DOHH2 (cell line): Measurements from ENCODE around the gene FAM156B.
"Not testable (repeated sequence)": the region's sequence is repeated elsewhere in the genome, so short reads cannot be mapped to it uniquely, and the experiment has no call there.

Source experiments
- H3F3A ChIP-seq: fragments of 200-600 bp; sonication (generic), shearing (Covaris generic); 2 replicates; pipeline ENCODE4 v1.6.0; 2016; ENCODE audit warnings: antibody characterized with exemption, mild to moderate bottlenecking; ENCODE audit not compliant: control insufficient read depth, insufficient read depth
- H3K27ac ChIP-seq: fragments of 200-600 bp; sonication (generic); 2 replicates; pipeline ENCODE4 v1.5.1; 2014; ENCODE audit warnings: low read depth, mild to moderate bottlenecking, low read length, moderate library complexity
- H3K27me3 ChIP-seq: fragments of 200-600 bp; sonication (generic); 2 replicates; pipeline ENCODE4 v1.6.1; 2014; ENCODE audit warnings: mild to moderate bottlenecking, low read length, mixed read lengths; ENCODE audit not compliant: control insufficient read depth
- H3K36me3 ChIP-seq: fragments of 200-600 bp; sonication (generic); 2 replicates; pipeline ENCODE4 v1.6.1; 2014; ENCODE audit warnings: mild to moderate bottlenecking, low read length, moderate library complexity, mixed read lengths; ENCODE audit not compliant: control insufficient read depth
- H3K4me1 ChIP-seq: fragments of 200-600 bp; sonication (generic); 2 replicates; pipeline ENCODE4 v1.6.1; 2014; ENCODE audit warnings: mild to moderate bottlenecking, low read length, mixed read lengths; ENCODE audit not compliant: control insufficient read depth
- H3K4me2 ChIP-seq: fragments of 200-600 bp; sonication (generic); 2 replicates; pipeline ENCODE4 v1.6.0; 2014; ENCODE audit warnings: mild to moderate bottlenecking, low read length, moderate library complexity
- H3K4me3 ChIP-seq: fragments of 200-600 bp; sonication (generic); 2 replicates; pipeline ENCODE4 v1.5.1; 2014; ENCODE audit warnings: mild to moderate bottlenecking, low read length, mixed read lengths
- H3K79me2 ChIP-seq: fragments of 200-600 bp; sonication (generic); 2 replicates; pipeline ENCODE4 v1.6.1; 2014; ENCODE audit warnings: mild to moderate bottlenecking, low read length, mixed read lengths; ENCODE audit not compliant: control insufficient read depth
- H3K9me2 ChIP-seq: fragments of 200-600 bp; sonication (generic); replicated peaks from 2 replicates; pipeline ENCODE4 v1.6.1; 2014; ENCODE audit warnings: mild to moderate bottlenecking, low read length, mixed read lengths; ENCODE audit not compliant: control insufficient read depth
- H3K9me3 ChIP-seq: fragments of 200-600 bp; sonication (generic); 2 replicates; pipeline ENCODE4 v1.6.1; 2014; ENCODE audit warnings: antibody characterized with exemption, low read length, mixed read lengths; ENCODE audit not compliant: control insufficient read depth, insufficient read depth
- H4K20me1 ChIP-seq: fragments of 200-600 bp; sonication (generic); 2 replicates; pipeline ENCODE4 v1.6.0; 2014; ENCODE audit warnings: low read depth, mild to moderate bottlenecking, antibody characterized with exemption, low read length, moderate library complexity; ENCODE audit not compliant: control insufficient read depth, insufficient read depth
- EZH2phosphoT487 ChIP-seq: fragments of 200-600 bp; sonication (generic); IDR thresholded peaks from 2 replicates; pipeline ENCODE4 v1.6.1; 2017; ENCODE audit warnings: borderline replicate concordance, mild to moderate bottlenecking, antibody characterized with exemption, low read length, moderate library complexity, mixed read lengths
- TF ChIP-seq, protein P1 (sequence below): fragments of 200-600 bp; sonication (generic); IDR thresholded peaks from one replicate; pipeline ENCODE4 v1.5.1; 2014; ENCODE audit warnings: antibody characterized with exemption, mild to moderate bottlenecking, low read depth, low read length; ENCODE audit not compliant: poor library complexity, severe bottlenecking

FAM156B gene

DNA sequence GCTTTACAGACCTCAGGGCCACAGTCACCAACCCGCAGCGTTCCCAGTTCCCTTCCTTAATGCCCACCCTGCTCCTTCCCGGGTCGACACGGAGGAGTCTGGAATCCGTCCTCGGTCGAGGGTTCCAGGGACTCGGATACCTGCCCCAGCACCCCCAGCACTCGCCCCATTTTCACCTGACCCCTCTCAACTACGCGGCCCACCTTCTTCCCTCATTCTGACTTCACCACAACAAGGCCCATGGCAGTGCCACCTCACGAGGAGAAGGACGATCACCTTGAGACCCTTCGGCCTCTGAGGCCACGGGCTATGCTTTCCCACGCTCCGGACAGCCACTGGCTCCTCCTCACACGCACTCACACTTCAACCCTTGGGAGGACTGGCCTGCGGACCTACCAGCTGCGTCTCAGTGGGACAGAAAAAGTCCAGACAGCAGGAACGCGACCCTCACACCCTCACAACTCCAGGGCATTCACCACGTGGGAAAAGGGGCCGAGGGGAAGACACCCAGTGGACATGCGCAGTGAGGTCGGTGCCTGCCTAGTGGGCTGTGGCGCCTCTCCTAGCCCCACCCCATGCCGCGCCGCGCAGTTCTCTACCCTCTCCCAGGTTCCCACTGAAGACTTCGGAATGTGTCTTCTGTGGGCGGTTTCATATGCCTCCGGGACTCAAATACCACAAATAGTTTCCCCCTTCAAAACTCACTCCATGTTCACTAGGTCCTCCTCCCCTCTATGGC lies 29.4 kb upstream of the FAM156B start, which contains the start of gene XAGE3:
XAGE3 (minus strand) TSS at position 474 of the 739 bp plus-strand sequence. CDS start 950 bp downstream, outside the sequence.
- H3K9me3 ChIP-seq: no peaks in the 10 kb centered on the region
- no peaks in the 10 kb centered on the region for H3K4me1 ChIP-seq
- H3K4me3 ChIP-seq: no peak within 1 kb of the TSS
- H3K4me2 ChIP-seq: no peak within 1 kb of the TSS
- H3K36me3 ChIP-seq: no peaks in the 10 kb centered on the region
- TF ChIP-seq, protein P1, sequence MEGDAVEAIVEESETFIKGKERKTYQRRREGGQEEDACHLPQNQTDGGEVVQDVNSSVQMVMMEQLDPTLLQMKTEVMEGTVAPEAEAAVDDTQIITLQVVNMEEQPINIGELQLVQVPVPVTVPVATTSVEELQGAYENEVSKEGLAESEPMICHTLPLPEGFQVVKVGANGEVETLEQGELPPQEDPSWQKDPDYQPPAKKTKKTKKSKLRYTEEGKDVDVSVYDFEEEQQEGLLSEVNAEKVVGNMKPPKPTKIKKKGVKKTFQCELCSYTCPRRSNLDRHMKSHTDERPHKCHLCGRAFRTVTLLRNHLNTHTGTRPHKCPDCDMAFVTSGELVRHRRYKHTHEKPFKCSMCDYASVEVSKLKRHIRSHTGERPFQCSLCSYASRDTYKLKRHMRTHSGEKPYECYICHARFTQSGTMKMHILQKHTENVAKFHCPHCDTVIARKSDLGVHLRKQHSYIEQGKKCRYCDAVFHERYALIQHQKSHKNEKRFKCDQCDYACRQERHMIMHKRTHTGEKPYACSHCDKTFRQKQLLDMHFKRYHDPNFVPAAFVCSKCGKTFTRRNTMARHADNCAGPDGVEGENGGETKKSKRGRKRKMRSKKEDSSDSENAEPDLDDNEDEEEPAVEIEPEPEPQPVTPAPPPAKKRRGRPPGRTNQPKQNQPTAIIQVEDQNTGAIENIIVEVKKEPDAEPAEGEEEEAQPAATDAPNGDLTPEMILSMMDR: no peak
- H3K27ac ChIP-seq: no peak within 1 kb of the TSS
- H3F3A ChIP-seq: no peaks in the 10 kb centered on the region
- peaks cover 3% of the 10 kb centered on the region; the same call in 1 of the 2 replicates for H3K27me3 ChIP-seq
- H4K20me1 ChIP-seq: no peaks in the 10 kb centered on the region
- no peaks in the 10 kb centered on the region for H3K79me2 ChIP-seq
- no peaks in the 10 kb centered on the region for H3K9me2 ChIP-seq

DNA sequence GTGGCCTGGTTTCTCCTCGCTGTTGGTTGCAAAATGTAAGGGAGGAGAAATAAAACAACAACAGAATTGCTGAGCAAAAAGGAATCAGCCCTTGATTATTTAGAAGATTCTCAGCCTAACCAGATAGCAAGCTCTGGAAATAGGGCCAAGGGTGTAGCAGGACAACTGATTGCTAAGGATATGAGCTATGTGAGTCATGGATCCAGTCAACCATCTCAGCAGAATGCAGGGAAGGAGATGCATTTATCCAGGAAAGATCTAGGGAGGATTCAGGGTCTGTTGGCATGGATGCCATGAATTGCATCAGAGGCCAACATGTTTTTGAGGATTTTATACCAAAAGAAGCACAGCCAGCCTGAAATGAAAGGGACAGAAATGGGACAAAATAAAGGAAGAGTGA lies 27.1 kb upstream of the FAM156B start:
- no peaks in the 10 kb centered on the region for H3F3A ChIP-seq
- no peak overlapping the region for H3K4me2 ChIP-seq
- H3K36me3 ChIP-seq: no peaks in the 10 kb centered on the region
- H3K27me3 ChIP-seq: no peaks in the 10 kb centered on the region
- no peaks in the 10 kb centered on the region for H3K9me2 ChIP-seq
- no peak for TF ChIP-seq EZH2phosphoT487
- TF ChIP-seq, protein P1: no peak
- H3K4me3 ChIP-seq: no peak overlapping the region
- no peaks in the 10 kb centered on the region for H4K20me1 ChIP-seq
- H3K79me2 ChIP-seq: no peaks in the 10 kb centered on the region
- no peaks in the 10 kb centered on the region for H3K4me1 ChIP-seq
- H3K9me3 ChIP-seq: no peaks in the 10 kb centered on the region
- H3K27ac ChIP-seq: no peak overlapping the region

DNA sequence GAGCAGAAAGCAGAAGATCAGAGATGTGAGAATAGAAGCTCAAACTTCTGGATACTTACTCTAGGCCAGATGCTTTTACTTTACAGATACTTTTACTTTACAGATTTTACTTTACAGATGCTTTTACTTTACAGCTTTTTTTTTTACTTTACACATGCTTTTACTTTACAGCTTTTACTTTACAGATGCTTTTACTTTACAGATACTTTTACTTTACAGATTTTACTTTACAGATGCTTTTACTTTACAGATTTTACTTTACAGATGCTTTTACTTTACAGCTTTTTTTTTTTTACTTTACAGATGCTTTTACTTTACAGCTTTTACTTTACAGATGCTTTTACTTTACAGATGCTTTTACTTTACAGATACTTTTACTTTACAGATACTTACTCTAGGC lies 23.3 kb upstream of the FAM156B start:
- H3K27ac ChIP-seq, H4K20me1 ChIP-seq, H3F3A ChIP-seq, H3K79me2 ChIP-seq, H3K4me1 ChIP-seq, H3K36me3 ChIP-seq, H3K9me3 ChIP-seq, H3K27me3 ChIP-seq, H3K4me3 ChIP-seq, H3K4me2 ChIP-seq, H3K9me2 ChIP-seq: not testable (repeated sequence)

DNA sequence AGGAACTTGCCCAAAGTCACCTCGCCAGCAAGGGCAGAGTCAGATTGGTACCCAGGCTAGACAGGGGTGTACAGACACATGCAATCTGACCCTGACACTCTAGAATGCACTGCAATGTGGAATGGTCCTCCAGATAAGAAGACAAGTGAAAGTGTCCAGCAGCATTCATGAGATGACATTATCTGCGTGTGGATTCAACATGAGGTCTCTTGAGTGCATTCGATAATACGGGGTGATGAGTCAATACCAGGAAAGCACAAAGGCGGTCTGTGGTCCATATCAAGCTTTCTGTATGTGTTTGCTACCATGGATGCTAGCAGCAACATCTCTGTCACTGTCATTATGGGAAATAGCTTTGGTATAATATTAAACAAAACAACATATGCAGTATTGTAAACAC lies 22.5 kb upstream of the FAM156B start:
- Histone ChIP-seq H3K27ac (no peak overlapping the region), H3K36me3 (no peaks in the 10 kb centered on the region), H3K9me2 (no peaks in the 10 kb centered on the region), H3K4me2 (no peak overlapping the region), H3K9me3 (no peaks in the 10 kb centered on the region), H3K4me1 (no peaks in the 10 kb centered on the region), H4K20me1 (no peaks in the 10 kb centered on the region), H3K79me2 (no peaks in the 10 kb centered on the region), H3F3A (no peaks in the 10 kb centered on the region), H3K27me3 (no peaks in the 10 kb centered on the region), H3K4me3 (no peak overlapping the region)
- no peak for TF ChIP-seq EZH2phosphoT487

DNA sequence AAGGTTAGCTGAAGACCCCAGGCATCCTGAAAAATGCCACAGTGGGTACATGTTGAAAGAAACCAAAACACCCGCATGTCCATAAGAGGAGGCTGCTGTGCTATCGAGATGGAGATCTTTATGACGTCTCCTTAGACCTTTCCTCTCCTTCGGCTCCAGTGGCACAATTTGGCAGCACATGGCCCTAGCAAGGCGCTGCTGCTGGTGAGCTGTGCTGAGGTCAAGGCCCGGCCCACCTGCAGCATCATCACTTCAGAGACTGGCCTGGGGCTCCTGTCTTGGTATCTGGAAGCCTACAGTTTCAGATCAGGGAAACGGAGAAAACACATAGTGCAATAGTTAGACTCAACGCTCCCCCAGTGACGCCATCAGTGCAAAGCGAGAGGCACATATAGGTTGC lies 21.7 kb upstream of the FAM156B start:
- H3K4me3 ChIP-seq, H3K79me2 ChIP-seq, H3F3A ChIP-seq, H3K27ac ChIP-seq, H4K20me1 ChIP-seq, H3K9me3 ChIP-seq, H3K36me3 ChIP-seq, H3K27me3 ChIP-seq, H3K4me1 ChIP-seq, H3K9me2 ChIP-seq, H3K4me2 ChIP-seq: not testable (repeated sequence)

DNA sequence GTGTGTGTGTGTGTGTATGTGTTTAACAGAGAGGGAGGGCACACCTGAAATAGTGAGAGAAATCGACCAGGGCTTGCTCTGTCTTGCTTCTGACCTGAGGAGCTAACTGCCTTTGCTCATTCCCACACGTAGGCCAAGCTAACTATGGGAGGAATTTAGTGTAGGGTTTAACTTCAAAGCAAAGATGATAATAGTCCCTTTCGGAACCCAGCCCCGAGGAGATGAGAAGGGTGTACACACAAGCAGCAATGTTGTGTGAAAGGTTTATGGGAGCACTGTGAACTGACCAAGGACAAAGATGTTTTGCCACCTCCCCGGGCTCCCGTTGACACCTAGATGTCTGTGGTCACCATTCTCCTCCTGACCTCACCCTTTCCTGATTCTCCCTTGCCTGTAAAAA lies 20.7 kb upstream of the FAM156B start:
- H3K27ac ChIP-seq, H3K36me3 ChIP-seq, H3F3A ChIP-seq, H3K9me3 ChIP-seq, H3K9me2 ChIP-seq, H3K79me2 ChIP-seq, H3K4me2 ChIP-seq, H4K20me1 ChIP-seq, H3K4me1 ChIP-seq, H3K4me3 ChIP-seq, H3K27me3 ChIP-seq: not testable (repeated sequence)

DNA sequence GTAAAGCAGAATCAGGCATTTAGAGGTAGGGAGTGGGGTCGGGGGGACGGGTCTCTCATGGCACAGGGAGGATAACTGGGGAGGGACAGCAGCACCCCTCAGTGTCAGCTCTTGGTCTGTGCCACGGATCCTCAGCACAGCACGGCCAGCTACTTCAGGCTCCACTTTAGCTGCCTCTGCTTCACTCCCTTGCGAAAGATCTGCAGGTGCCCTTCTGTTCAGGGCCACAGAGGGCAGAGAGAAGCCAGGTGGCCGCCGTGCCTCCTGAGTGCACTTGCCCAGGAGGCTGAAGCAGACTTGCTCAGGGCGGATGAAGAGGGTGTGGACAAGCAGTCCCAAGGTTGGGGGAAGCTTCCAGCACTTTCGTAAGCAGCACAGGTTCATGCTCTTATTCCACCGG lies 9.7 kb upstream of the FAM156B start:
- not testable (repeated sequence) for H3K27me3 ChIP-seq, H3K4me1 ChIP-seq

More for the DNA sequence above, 9.7 kb upstream of the FAM156B start:
- H3F3A ChIP-seq, H3K27ac ChIP-seq, H3K4me2 ChIP-seq, H3K9me2 ChIP-seq, H3K4me3 ChIP-seq, H4K20me1 ChIP-seq, H3K9me3 ChIP-seq, H3K79me2 ChIP-seq, H3K36me3 ChIP-seq: not testable (repeated sequence)
